C4-2B (cell line): ENCODE results near the gene PPP3CA.
"Not testable (repeated sequence)": the region's sequence is repeated elsewhere in the genome, so short reads cannot be mapped to it uniquely, and the experiment has no call there.

Experiments used
- ZFX ChIP-seq: fragments of 450-650 bp; IDR thresholded peaks from 2 replicates; pipeline ENCODE4 v1.6.1; 2017
- TF ChIP-seq, protein P1 (sequence below): fragments of 450-650 bp; conservative IDR thresholded peaks from 2 replicates; pipeline ENCODE4 v1.5.1; 2017; ENCODE audit warnings: mild to moderate bottlenecking

DNA sequence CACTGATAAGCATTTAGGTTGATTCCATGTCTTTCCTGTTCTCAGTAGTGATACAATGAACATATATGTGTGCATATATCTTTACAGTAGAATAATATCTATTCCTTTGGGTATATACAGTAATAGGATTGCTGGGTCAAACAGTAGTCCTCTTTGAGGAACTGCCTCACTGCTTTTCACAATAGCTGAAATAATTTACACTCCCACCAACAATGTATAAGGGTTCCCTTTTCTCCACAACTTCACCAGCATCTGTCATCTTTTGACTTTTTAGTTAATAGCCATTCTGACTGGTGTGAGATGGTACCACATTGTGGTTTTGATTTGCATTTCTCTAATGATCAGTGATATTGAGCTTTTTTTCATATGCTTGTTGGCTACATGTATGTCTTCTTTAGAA lies 113.2 kb downstream of the PPP3CA start:
- TF ChIP-seq, protein P1, sequence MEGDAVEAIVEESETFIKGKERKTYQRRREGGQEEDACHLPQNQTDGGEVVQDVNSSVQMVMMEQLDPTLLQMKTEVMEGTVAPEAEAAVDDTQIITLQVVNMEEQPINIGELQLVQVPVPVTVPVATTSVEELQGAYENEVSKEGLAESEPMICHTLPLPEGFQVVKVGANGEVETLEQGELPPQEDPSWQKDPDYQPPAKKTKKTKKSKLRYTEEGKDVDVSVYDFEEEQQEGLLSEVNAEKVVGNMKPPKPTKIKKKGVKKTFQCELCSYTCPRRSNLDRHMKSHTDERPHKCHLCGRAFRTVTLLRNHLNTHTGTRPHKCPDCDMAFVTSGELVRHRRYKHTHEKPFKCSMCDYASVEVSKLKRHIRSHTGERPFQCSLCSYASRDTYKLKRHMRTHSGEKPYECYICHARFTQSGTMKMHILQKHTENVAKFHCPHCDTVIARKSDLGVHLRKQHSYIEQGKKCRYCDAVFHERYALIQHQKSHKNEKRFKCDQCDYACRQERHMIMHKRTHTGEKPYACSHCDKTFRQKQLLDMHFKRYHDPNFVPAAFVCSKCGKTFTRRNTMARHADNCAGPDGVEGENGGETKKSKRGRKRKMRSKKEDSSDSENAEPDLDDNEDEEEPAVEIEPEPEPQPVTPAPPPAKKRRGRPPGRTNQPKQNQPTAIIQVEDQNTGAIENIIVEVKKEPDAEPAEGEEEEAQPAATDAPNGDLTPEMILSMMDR, result not testable (repeated sequence)
- TF ChIP-seq ZFX, result not testable (repeated sequence)
